Measurements from ENCODE around the gene PROK2.

- TF ChIP-seq CTCF (optimal IDR thresholded peaks at IDR 0.05 in 1 of 3, IDR thresholded peaks at IDR 0.05 in 1 of 3, conservative IDR thresholded peaks at IDR 0.05 in 1 of 3; ENCODE audit: extremely low read depth in 1 of 3, insufficient read depth in 2 of 3, low read length in 3 of 3) (no peak), EZH2 (IDR thresholded peaks at IDR 0.05; ENCODE audit: low read length) (no peak)
These were observed 42.3 kb downstream of the PROK2 start for GRCh38 chr3:71742621-71743020.
